ENCODE results near the gene SLC25A22. TPM values are rescaled to one million over a fixed set of nuclear protein-coding genes. Genes with fewer than 3 reads are reported as not detected.

SLC25A22 gene
- total RNA-seq, 1 donor from 2014 or later, result 28.4 TPM

GRCh38 chr11:823441-824291, 25.6 kb upstream of the SLC25A22 start:
- no peak for DNase-seq (ENCODE audit: low spot score)

GRCh38 chr11:821512-822371, 23.7 kb upstream of the SLC25A22 start:
- no peak for DNase-seq (ENCODE audit: low spot score)

GRCh38 chr11:820655-821511, 22.8 kb upstream of the SLC25A22 start:
- no peak for DNase-seq (ENCODE audit: low spot score)

GRCh38 chr11:819943-820649, 22.0 kb upstream of the SLC25A22 start:
- DNase-seq (ENCODE audit: low spot score), result peak; percentile 93

GRCh38 chr11:819129-819931, 21.2 kb upstream of the SLC25A22 start:
- peak; percentile 95 for DNase-seq (ENCODE audit: low spot score)

- DNase-seq (ENCODE audit: low spot score), result peak; percentile 84
These were observed 20.5 kb upstream of the SLC25A22 start, which contains the start of gene PNPLA2 for GRCh38 chr11:818396-819128. Gene PNPLA2 (plus strand): TSS chr11:818914. CDS start chr11:819719, 805 bp downstream.

GRCh38 chr11:816433-816779, 18.3 kb upstream of the SLC25A22 start:
- DNase-seq (ENCODE audit: low spot score), result no peak

- DNase-seq (ENCODE audit: low spot score), result no peak
These were observed 17.8 kb upstream of the SLC25A22 start for GRCh38 chr11:815675-816432.

- DNase-seq (ENCODE audit: low spot score), result no peak
These were observed 15.5 kb upstream of the SLC25A22 start for GRCh38 chr11:813456-814096.

GRCh38 chr11:813072-813455, 15.0 kb upstream of the SLC25A22 start:
- no peak for DNase-seq (ENCODE audit: low spot score)

GRCh38 chr11:812390-812789, 14.3 kb upstream of the SLC25A22 start:
- no peak for DNase-seq (ENCODE audit: low spot score)

GRCh38 chr11:811446-812245, 13.6 kb upstream of the SLC25A22 start:
- no peak for DNase-seq (ENCODE audit: low spot score)

- DNase-seq (ENCODE audit: low spot score), result no peak
These were observed 12.0 kb upstream of the SLC25A22 start for GRCh38 chr11:810040-810567.

GRCh38 chr11:809287-810039, 11.4 kb upstream of the SLC25A22 start, which contains the start of gene RPLP2:
Gene RPLP2 (plus strand): TSS chr11:809967. CDS start chr11:810235, 268 bp downstream.
- peak; percentile 98 for DNase-seq (ENCODE audit: low spot score)

GRCh38 chr11:808427-809286, 10.6 kb upstream of the SLC25A22 start:
- no peak for DNase-seq (ENCODE audit: low spot score)
